KOPT-K1 (cell line): ENCODE measurements around the gene ME2.
"Not testable (repeated sequence)": the region's sequence is repeated elsewhere in the genome, so short reads cannot be mapped to it uniquely, and the experiment has no call there.

Experiments used
- H3K27ac ChIP-seq: fragments of 200-600 bp; sonication (generic); 2 replicates; pipeline ENCODE4 v1.5.1; 2016; ENCODE audit warnings: antibody characterized with exemption, mild to moderate bottlenecking, low read depth, low read length; ENCODE audit not compliant: poor library complexity, severe bottlenecking
- H3K36me3 ChIP-seq: fragments of 200-600 bp; sonication (generic); 2 replicates; pipeline ENCODE4 v1.5.1; 2017; ENCODE audit warnings: antibody characterized with exemption, mild to moderate bottlenecking, low read length, moderate library complexity; ENCODE audit not compliant: insufficient read depth
- H3K9me3 ChIP-seq: fragments of 200-600 bp; sonication (generic); 2 replicates; pipeline ENCODE4 v1.5.1; 2017; ENCODE audit warnings: antibody characterized with exemption, low read length, mild to moderate bottlenecking; ENCODE audit not compliant: insufficient read depth, poor library complexity, severe bottlenecking

Gene ME2

DNA sequence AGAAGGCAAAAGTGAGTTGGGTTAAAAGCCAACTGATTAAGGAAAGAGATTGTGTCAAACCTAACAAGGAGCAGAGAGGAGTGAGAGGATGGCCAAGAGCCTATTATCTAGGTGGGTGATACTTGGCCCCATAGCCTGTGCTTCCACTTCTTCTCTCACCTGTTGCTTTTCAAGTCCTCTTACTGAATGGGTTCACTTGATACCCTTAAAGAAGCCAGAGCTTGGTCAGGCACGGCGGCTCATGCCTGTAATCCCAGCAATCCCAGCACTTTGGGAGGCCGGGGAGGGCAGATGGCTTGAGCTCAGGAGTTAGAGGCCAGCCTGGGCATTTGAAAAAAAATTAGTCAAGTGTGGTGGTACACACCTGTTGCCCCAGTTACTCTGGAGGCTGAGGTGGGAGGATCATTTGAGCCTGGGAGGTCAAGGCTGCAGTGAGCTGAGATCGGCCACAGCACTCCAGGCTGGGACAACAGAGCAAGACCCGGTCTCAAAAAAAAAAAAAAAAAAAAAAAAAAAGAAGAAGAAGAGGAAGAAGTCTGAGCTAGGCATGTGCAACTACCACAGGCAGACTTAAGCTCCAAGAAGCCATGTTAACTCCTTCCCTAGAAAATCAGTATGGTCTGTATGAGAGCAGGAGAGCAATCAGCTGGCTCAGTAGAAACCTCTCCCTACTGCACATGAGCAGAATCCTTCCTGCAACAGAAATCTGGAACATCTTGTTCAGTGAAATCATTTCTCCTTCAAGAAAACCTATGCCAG is 28.4 kb upstream of the ME2 start:
- H3K27ac ChIP-seq, result no peak overlapping the region
- H3K9me3 ChIP-seq, result no peaks in the 10 kb centered on the region
- H3K36me3 ChIP-seq, result no peaks in the 10 kb centered on the region

DNA sequence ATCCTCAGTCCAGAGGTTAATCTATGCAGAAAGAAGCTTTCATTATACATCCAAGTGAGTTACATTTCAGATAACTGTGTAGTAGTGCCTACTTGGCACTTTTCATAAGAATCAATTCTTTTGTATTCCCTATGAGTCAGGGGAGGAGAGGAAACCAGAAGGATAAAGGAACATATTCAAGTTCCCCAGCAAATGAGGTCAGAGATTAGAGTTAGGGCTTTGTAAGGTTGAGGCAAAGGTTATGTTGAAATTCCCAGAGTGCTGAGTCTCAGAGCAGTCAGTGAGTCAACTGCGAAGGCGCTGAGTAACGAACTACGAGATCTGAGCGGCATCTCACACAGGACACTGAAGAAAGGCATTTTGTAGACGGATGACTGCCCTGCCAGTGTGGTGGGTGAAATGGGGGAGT is 25.1 kb upstream of the ME2 start:
- Histone ChIP-seq H3K27ac (no peak overlapping the region), H3K9me3 (no peaks in the 10 kb centered on the region), H3K36me3 (no peaks in the 10 kb centered on the region)

DNA sequence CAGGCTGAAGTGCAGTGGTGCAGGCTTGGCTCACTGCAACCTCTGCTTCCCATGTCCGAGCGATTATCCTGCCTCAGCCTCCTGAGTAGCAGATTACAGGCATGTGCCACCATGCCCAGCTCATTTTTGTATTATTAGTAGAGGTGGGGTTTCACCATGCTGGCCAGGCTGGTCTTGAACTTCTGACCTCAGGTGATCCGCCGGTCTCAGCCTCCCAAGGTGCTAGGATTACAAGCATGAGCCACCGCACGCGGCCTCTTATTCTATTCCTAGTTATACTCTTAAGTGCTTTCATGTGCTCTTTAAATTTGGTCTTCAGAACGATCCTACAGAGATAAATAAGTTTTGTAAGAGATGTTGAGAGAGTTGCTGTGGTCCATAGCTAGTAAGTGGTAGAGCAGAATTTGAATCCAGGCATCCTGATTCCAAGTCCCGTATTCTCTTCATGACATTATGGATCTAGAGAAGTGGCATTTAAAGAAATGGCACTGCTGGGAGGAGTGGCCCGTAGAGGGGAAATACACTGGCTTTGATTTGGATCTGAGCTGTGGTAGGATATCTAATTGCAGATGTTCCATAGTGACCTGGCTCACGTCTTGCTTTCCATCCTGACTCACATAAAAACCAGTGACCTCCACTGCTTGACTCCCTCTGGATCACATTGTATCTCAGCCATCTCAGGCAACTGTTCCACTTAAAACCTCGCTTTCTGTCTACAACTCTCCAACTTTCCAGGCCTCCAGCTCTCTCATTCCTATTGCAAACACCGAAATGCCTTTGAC is 22.8 kb upstream of the ME2 start:
- Histone ChIP-seq H3K9me3 (no peaks in the 10 kb centered on the region), H3K27ac (no peak overlapping the region), H3K36me3 (no peaks in the 10 kb centered on the region)

DNA sequence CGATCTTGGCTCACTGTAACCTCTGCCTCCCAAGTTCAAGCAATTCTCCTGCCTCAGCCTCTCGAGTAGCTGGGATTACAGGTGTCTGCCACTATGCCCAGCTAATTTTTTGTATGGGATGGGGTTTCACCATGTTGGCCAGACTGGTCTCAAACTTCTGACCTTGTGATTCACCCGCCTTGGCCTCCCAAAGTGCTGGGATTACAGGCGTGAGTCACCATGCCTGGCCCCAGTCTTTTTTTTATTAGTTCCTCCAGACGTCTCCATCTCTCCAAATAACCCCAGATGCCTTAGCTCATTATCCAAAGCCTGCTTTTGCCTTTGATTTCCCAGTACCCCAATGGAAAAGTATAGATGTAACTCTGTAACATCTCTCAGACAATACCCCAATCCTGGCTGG is 21.8 kb upstream of the ME2 start:
- not testable (repeated sequence) for H3K36me3 ChIP-seq, H3K27ac ChIP-seq

DNA sequence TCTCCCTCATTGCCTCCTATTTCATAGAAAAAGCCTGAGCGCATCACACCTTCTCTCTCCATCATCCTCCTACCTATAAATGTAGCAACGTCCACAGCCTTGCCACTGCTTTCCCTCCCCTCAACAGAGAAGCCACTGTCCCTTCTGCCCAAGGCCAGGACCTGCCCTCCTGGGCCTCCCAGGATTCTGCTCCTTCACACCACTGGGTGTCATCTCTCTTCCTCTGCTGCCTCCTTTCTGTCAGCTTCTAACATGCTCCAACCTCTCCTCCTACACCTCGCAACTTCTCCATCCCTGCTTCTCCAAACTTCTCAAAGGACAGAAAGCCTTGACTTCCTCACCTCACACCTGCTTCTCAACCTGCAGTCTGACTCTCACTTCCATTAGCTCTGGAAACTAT is 21.2 kb upstream of the ME2 start:
- H3K9me3 ChIP-seq, result no peaks in the 10 kb centered on the region
- H3K27ac ChIP-seq, result no peak overlapping the region
- no peaks in the 10 kb centered on the region for H3K36me3 ChIP-seq

More for the DNA sequence above, 21.8 kb upstream of the ME2 start:
- H3K9me3 ChIP-seq, result not testable (repeated sequence)

DNA sequence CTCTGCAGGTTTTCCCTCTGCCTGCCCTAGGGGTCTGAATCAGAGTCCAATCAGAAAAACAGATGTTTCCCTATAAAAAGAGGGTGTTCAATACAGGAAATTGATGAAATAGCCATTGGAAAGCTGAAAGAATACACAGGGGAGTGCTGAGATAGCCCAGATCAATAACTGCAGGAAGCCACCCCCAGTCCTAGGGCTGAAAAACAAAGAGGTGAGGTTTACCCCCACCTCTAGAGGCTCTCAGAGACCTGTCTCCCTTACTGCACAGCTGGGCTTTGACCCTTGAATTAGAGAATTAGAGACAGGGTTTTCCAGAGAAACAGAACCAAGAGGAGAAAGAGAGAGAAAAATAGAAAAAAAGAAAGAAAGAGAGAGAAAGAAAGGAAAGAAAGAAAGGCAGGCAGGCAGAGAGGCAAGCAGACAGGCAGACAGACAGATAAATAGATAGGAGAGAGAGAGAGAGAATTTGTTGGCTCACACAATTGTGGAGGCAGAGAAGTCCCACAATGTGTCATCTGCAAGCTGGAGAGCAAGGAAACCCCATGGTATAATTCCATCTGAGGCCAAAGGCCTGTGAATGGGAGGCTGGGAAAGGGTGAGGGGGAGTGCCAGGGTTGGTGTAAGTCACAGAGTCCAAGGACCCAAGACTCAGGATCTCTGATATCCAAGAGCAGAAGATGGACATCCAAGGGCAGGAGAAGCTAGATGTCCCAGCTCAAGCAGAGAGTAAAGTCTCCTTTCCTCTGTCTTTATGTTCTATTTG is 18.9 kb upstream of the ME2 start:
- Histone ChIP-seq H3K9me3 (no peaks in the 10 kb centered on the region), H3K36me3 (no peaks in the 10 kb centered on the region), H3K27ac (no peak overlapping the region)

DNA sequence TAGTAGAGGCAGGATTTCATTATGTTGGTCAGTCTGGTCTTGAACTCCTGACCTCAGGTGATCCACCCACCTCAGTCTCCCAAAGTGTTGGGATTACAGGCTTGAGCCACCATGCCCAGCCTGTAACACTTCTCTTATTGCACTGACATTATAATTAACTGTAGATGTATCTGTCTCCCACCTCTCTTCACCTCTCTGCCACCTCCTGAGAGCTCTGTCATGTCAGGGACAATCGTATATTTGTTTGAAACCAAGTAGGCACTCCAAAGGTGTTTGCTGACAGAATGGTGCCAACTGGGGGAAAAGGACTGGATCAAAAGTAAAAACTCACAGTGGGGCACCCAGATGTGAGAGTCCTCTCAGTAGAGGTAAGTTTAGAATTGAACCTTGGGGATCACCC is 17.3 kb upstream of the ME2 start:
- H3K9me3 ChIP-seq, result no peaks in the 10 kb centered on the region
- no peaks in the 10 kb centered on the region for H3K36me3 ChIP-seq
- no peak overlapping the region for H3K27ac ChIP-seq

DNA sequence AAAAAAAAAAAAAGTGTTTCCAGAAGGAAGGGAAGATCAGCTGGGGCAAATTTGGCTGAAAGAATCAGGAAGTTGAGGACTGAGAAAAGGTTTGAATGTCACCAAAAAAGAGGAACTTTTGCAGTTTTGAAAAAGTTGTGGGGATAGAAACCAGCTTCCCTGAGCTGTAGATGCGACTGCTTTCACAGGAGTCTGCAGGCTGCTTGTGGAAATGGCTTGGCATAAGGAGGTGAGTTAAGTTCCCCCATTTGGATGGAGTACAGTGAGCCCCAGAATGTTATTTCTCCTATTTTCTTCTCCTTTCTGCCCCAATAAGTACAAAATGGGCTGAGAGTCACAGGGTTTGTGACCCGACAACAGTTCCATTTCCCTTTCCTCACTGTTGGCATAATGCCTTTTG is 16.5 kb upstream of the ME2 start:
- no peaks in the 10 kb centered on the region for H3K9me3 ChIP-seq
- H3K27ac ChIP-seq, result no peak overlapping the region

DNA sequence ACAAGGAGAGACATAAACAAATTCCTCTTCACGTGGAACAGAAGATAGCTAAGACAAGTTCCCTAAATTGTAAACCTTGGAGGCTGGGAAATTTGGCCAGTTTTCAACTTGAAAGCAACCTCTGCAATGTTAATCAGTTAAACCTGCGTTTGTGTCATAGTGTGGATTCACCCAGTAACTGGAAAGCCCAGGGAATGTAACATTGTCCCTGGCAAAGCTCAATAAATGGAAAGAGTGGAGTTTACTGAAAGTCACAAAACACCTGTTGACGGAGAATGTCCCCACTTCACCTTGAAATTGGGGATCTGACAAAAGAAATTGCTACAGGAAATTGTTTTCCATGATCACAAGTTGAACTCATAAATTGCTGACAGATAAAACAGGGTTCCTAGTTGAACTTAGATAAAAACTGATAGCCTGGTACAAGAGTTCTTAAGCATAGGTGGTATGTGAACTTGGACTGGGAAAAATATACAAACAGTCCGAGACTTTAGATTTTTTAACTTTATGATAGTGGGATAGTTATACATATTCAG is 15.0 kb upstream of the ME2 start:
- no peaks in the 10 kb centered on the region for H3K36me3 ChIP-seq
- H3K27ac ChIP-seq, result no peak overlapping the region
- H3K9me3 ChIP-seq, result no peaks in the 10 kb centered on the region

More for the DNA sequence above, 16.5 kb upstream of the ME2 start:
- no peaks in the 10 kb centered on the region for H3K36me3 ChIP-seq

DNA sequence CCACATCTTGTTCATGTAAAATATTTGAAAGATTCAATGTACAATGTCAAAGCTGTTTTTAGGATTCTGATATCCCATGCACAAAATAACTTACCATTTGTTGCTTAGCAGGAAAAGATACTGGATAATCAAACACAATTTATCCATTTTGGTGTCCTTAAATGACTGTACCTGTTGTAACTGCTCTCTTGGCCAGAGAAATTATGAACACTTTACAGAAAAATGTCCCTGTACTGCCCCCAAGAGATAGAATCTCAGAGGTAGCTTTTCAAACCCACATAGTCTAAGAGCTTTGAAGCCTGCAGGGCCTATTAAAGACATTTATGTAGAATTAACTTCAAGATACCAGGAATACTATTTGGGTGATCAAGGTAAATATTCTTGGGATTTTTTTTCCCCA is 12.2 kb upstream of the ME2 start:
- Histone ChIP-seq H3K27ac (no peak overlapping the region), H3K9me3 (no peaks in the 10 kb centered on the region), H3K36me3 (no peaks in the 10 kb centered on the region)

DNA sequence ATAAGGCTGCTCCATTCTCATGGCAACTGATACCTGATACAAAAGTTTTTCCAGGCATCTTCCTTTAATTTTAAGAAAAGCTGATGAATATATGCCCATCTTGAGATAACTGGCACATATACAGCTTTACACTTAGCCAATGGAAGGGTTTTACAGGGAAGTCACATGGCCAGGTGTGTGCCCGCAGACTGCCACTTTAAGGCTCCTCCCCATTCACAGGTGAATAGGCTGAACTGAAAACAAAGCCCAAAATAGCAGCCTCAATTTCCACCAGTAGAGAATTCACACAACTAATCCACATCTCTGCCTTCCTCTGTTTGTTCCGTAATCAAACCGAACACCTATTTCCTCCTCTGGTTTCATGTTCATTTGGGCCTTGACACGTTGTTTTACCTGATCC is 9.8 kb upstream of the ME2 start:
- no peaks in the 10 kb centered on the region for H3K36me3 ChIP-seq
- no peaks in the 10 kb centered on the region for H3K9me3 ChIP-seq
- no peak overlapping the region for H3K27ac ChIP-seq

DNA sequence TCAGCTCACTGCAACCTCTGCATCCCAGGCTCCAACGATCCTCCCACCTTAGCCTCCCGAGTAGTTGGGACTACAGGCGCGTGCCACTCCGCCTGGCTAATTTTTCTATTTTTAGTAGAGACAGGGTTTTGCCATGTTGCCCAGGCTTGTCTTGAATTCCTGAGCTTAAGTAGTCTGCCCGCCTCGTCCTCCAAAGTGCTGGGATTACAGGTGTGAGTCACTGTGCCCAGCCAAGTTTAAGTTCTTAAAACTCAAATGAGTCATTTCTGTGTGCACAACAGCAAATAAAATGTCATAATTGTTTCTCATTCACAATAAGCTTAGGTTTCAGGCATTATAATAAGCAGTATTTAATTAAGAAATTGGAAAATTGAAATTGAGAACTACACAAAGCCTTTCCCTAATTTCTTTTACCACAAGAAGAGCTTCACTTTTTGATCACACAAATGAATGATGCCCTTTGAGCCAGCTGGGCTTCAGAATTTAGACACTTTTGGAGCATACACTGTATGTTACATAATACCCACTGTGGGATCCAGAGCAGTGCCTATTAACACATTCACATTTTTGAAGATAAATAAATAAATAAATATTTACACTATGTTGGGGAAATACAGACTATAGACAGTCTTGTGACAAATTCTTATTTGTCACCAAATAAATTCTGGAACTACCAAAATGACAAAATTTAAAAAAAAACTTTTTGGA is 8.6 kb upstream of the ME2 start:
- H3K27ac ChIP-seq, result no peak overlapping the region

DNA sequence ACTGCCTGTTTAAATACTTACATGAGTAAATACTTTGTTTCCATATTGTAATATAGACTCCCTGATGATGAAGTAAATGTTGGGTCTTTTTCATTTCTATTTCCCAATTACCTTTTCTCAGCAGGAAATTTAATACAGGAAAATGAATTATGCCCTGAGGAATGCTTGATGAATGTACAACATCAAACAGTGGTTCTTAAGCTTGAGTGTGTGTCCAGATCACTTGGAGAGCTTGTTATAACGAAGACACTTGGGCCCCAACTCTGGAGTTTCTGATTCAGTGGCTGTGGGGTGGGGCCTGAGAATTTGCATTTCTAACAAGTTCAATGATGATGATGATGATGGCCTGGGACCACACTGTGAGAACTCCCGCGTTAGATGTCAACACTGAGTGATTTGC is 7.1 kb upstream of the ME2 start:
- H3K36me3 ChIP-seq, result no peaks in the 10 kb centered on the region
- H3K9me3 ChIP-seq, result no peaks in the 10 kb centered on the region

More for the DNA sequence above, 8.6 kb upstream of the ME2 start:
- no peaks in the 10 kb centered on the region for H3K9me3 ChIP-seq
- no peaks in the 10 kb centered on the region for H3K36me3 ChIP-seq

DNA sequence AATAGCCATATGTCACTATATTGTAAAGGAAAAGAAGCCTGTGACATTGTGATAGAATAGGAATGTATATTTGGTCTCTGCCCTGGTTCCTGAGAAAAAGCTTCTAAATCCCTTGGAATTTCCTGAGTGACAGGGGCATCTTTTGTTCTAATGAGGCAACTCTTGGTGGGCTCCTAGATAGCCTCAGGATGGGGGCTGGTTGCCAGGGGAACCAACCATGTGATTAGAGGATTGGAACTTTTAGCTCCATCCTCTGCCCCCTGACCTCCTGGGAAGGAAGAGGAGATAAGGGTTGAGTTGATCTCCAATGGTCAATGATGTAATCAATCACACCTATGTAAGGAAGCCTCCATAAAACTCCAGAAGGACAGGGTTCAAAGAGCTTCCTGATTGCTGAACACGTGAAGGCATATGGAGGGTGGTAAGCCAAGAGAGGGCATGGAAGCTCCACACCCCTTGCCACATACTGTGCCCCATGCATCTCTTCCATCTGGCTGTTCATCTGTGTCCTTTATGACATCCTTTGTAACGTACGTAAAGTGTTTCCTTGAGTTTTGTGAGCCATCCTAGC is 2.9 kb upstream of the ME2 start:
- H3K36me3 ChIP-seq, result no peaks in the 10 kb centered on the region; the same call in 1 of the 2 replicates
- no peaks in the 10 kb centered on the region for H3K9me3 ChIP-seq
- H3K27ac ChIP-seq, result no peak overlapping the region

More for the DNA sequence above, 7.1 kb upstream of the ME2 start:
- no peak overlapping the region for H3K27ac ChIP-seq
